B cell (primary cell): ENCODE data around the gene SEPTIN11. TPM values are rescaled to one million over a fixed set of nuclear protein-coding genes. Genes with fewer than 3 reads are reported as not detected.

Source experiments
- ATAC-seq: fragments of 200-7000 bp; cut with Tn5 transposase; one replicate; pipeline ENCODE4 v1.10.0; 2021; ENCODE audit warnings: low read depth, mild to moderate bottlenecking, moderate number of reproducible peaks, moderate library complexity
- CTCF ChIA-PET: fragments of 350-600 bp; sonication (Branson Sonifier 250); formaldehyde crosslinking; loops from one replicate; lab custom pipeline; 2021; ENCODE audit warnings: antibody characterized with exemption, inconsistent platforms; lab: Charles Lee
- POLR2A ChIA-PET: fragments of 350-600 bp; sonication (Branson Sonifier 250); formaldehyde crosslinking; loops from one replicate; lab custom pipeline; 2021; ENCODE audit warnings: antibody characterized with exemption; lab: Charles Lee
- DNase-seq: peaks from one replicate; pipeline ENCODE4 v3.0.0; 2013
- H2AFZ ChIP-seq: 2 replicates; pipeline ENCODE4 v1.6.1; 2012; ENCODE audit warnings: mild to moderate bottlenecking, low read depth, low read length; ENCODE audit not compliant: insufficient read depth, poor library complexity, severe bottlenecking
- H3K27ac ChIP-seq, 2 donors: 1 replicate in 1 of 2; 2 replicates in 1 of 2; pipeline ENCODE4 v1.5.1; 2012 to 2013; ENCODE audit warnings: low read length in 2 of 2, mild to moderate bottlenecking in 2 of 2, moderate library complexity in 1 of 2
- H3K27me3 ChIP-seq, 4 experiments: fragments of 200-600 bp in 1 of 4; sonication (generic) in 1 of 4; replicated peaks in 1 of 4; 1 replicate in 2 of 4; 2 replicates in 2 of 4; pipeline versions ENCODE4 v1.6.1 to v1.7.0; 2013 to 2016; ENCODE audit warnings: low read length in 3 of 4, mild to moderate bottlenecking in 2 of 4, mixed read lengths in 1 of 4, moderate library complexity in 1 of 4; ENCODE audit not compliant: insufficient read depth in 4 of 4, control insufficient read depth in 3 of 4; ENCODE audit errors: control extremely low read depth in 1 of 4
- H3K36me3 ChIP-seq, 2 experiments: replicated peaks in 1 of 2; 1 replicate in 1 of 2; 2 replicates in 1 of 2; pipeline versions ENCODE4 v1.6.1 to v1.7.1; 2013; ENCODE audit warnings: low read length in 1 of 2; ENCODE audit not compliant: insufficient read depth in 2 of 2, control insufficient read depth in 1 of 2; ENCODE audit errors: control extremely low read depth in 1 of 2, extremely low read depth in 1 of 2
- H3K4me1 ChIP-seq, 2 donors: fragments of 200-600 bp in 1 of 2; sonication (generic) in 1 of 2; 1 replicate in 1 of 2; 2 replicates in 1 of 2; pipeline versions ENCODE4 v1.5.1 to v1.6.1; 2013 to 2017; ENCODE audit warnings: low read length in 2 of 2; ENCODE audit not compliant: control insufficient read depth in 2 of 2, insufficient read depth in 2 of 2
- H3K4me2 ChIP-seq: replicated peaks from 2 replicates; pipeline ENCODE3; 2012; ENCODE audit warnings: mild to moderate bottlenecking, low read depth, low read length; ENCODE audit not compliant: poor library complexity, severe bottlenecking
- H3K4me3 ChIP-seq, 5 experiments: fragments of 200-600 bp in 1 of 5; sonication (generic) in 1 of 5; 1 replicate in 3 of 5; 2 replicates in 2 of 5; pipeline versions ENCODE4 v1.5.1 to v1.7.0; 2011 to 2016; ENCODE audit warnings: low read length in 4 of 5, mild to moderate bottlenecking in 4 of 5, low read depth in 2 of 5, control low read depth in 1 of 5, moderate library complexity in 1 of 5; ENCODE audit not compliant: insufficient read depth in 1 of 5; ENCODE audit errors: control extremely low read depth in 1 of 5, extremely low read depth in 1 of 5
- H3K79me2 ChIP-seq: fragments of 200-600 bp; sonication (generic); one replicate; pipeline ENCODE4 v1.6.0; 2016; ENCODE audit warnings: low read length; ENCODE audit not compliant: control insufficient read depth, insufficient read depth
- H3K9ac ChIP-seq: fragments of 200-600 bp; sonication (generic); 2 replicates; pipeline ENCODE4 v1.6.1; 2017; ENCODE audit warnings: mild to moderate bottlenecking, low read length, moderate library complexity
- H3K9me3 ChIP-seq, 3 donors: one replicate each; pipeline versions ENCODE4 v1.6.1 to v1.7.1; 2013; ENCODE audit warnings: low read length in 2 of 3; ENCODE audit not compliant: control insufficient read depth in 2 of 3, insufficient read depth in 1 of 3; ENCODE audit errors: control extremely low read depth in 1 of 3
- H4K20me1 ChIP-seq: 2 replicates; pipeline ENCODE4 v1.6.0; 2012; ENCODE audit warnings: mild to moderate bottlenecking, low read length; ENCODE audit not compliant: insufficient read depth, control insufficient read depth, poor library complexity, severe bottlenecking
- H3K27ac Mint-ChIP-seq: one replicate; pipeline ENCODE4 v1.8.0; 2021; ENCODE audit warnings: mixed read lengths
- H3K27me3 Mint-ChIP-seq: one replicate; pipeline ENCODE4 v1.8.0; 2021; ENCODE audit warnings: mixed read lengths
- H3K4me1 Mint-ChIP-seq: one replicate; pipeline ENCODE4 v1.8.0; 2021; ENCODE audit warnings: mixed read lengths
- H3K4me3 Mint-ChIP-seq: one replicate; pipeline ENCODE4 v1.8.0; 2021; ENCODE audit warnings: mixed read lengths
- H3K9me3 Mint-ChIP-seq: one replicate; pipeline ENCODE4 v1.8.0; 2022; ENCODE audit warnings: mixed read lengths; ENCODE audit not compliant: insufficient read depth
- CTCF ChIP-seq: fragments of 200-600 bp; IDR thresholded peaks from one replicate; pipeline ENCODE4 v1.8.0; 2022; ENCODE audit warnings: antibody characterized with exemption, mild to moderate bottlenecking
- EZH2 ChIP-seq: IDR thresholded peaks from 2 replicates; pipeline ENCODE4 v1.6.1; 2012; ENCODE audit warnings: borderline replicate concordance, low read depth, mild to moderate bottlenecking, moderate library complexity, low read length; ENCODE audit not compliant: insufficient read depth, poor library complexity, severe bottlenecking
- WGBS: methylation state at CpG from one replicate; pipeline ENCODE4 v1.1.5; 2013; ENCODE audit warnings: missing lambda C conversion rate; ENCODE audit not compliant: insufficient coverage; 5-methylcytosine and 5-hydroxymethylcytosine counted together
- intact Hi-C: fragments of 100-400 bp; cut with micrococcal nuclease; formaldehyde crosslinking; loops from one replicate; pipeline ENCODE4 v1.10.0; 2022
- polyA plus RNA-seq: library from polyadenylated mRNA; depleted of rRNA; stranded (reverse); fragments of >200 nt; gene quantifications from 2 replicates; pipeline ENCODE4 v1.2.3, GENCODE V29; 2012
- total RNA-seq, 2 donors: library from RNA; stranded (reverse); fragments of 120-200 nt in 1 of 2; gene quantifications; 1 replicate in 1 of 2; 2 replicates in 1 of 2; pipeline versions ENCODE4 v1.2.3 to v1.2.4, GENCODE V29; 2013 to 2022

The SEPTIN11 gene
- total and polyA plus RNA-seq, 2 donors (not counting 1 experiment from before 2014, with no cell fraction given): 3.5 to 22.7 TPM

- H3K9me3 ChIP-seq: no peaks in the 10 kb centered on the region
- H3K9ac ChIP-seq: no peak overlapping the region
- no peak overlapping the region for H3K4me3 ChIP-seq
- H4K20me1 ChIP-seq: no peaks in the 10 kb centered on the region
- H3K27ac ChIP-seq: no peak overlapping the region
- H3K9me3 Mint-ChIP-seq: no peaks in the 10 kb centered on the region
- TF ChIP-seq CTCF: no peak
- no peak for TF ChIP-seq EZH2
- H3K4me1 ChIP-seq: no peaks in the 10 kb centered on the region
- H3K4me3 Mint-ChIP-seq: no peak overlapping the region
- DNase-seq (no peak), ATAC-seq (no peak)
- H3K4me2 ChIP-seq: no peak overlapping the region
- no peaks in the 10 kb centered on the region for H3K36me3 ChIP-seq
- H3K27me3 ChIP-seq: peaks cover 0 to 3% (median 0%) of the 10 kb centered on the region in 4 experiments
- peaks cover 17% of the 10 kb centered on the region for H3K27me3 Mint-ChIP-seq
- intact Hi-C loops: no loop called here
- H2AFZ ChIP-seq: no peak overlapping the region
- POLR2A ChIA-PET: no interaction called here
- H3K4me1 Mint-ChIP-seq: no peaks in the 10 kb centered on the region
- no peak overlapping the region for H3K27ac Mint-ChIP-seq
- CTCF ChIA-PET: no interaction called here
- no peaks in the 10 kb centered on the region for H3K79me2 ChIP-seq
Measured at GRCh38 chr4:76931087-76931486, 18.5 kb upstream of the SEPTIN11 start.

GRCh38 chr4:76931576-76932276, 17.8 kb upstream of the SEPTIN11 start:
- no peak overlapping the region for H3K9ac ChIP-seq
- H3K27ac Mint-ChIP-seq: no peak overlapping the region
- DNase-seq (no peak), ATAC-seq (no peak)
- no peak overlapping the region for H2AFZ ChIP-seq
- CTCF ChIA-PET: no interaction called here
- H3K27ac ChIP-seq: no peak overlapping the region
- H4K20me1 ChIP-seq: no peaks in the 10 kb centered on the region
- no peaks in the 10 kb centered on the region for H3K36me3 ChIP-seq
- H3K9me3 ChIP-seq: peaks cover 0 to 2% (median 2%) of the 10 kb centered on the region in 3 donors
- H3K4me1 Mint-ChIP-seq: no peaks in the 10 kb centered on the region
- peaks cover 18% of the 10 kb centered on the region for H3K27me3 Mint-ChIP-seq
- POLR2A ChIA-PET: no interaction called here
- TF ChIP-seq CTCF (no peak), EZH2 (no peak)
- peaks cover 0 to 7% (median 0%) of the 10 kb centered on the region in 4 experiments for H3K27me3 ChIP-seq
- 60% methylated on average over 1 of the region's 7 CpGs for WGBS
- H3K4me2 ChIP-seq: no peak overlapping the region
- H3K79me2 ChIP-seq: no peaks in the 10 kb centered on the region
- no peak overlapping the region for H3K4me3 ChIP-seq
- no peak overlapping the region for H3K4me3 Mint-ChIP-seq
- intact Hi-C loops: no loop called here
- no peaks in the 10 kb centered on the region for H3K4me1 ChIP-seq
- H3K9me3 Mint-ChIP-seq: peaks cover 4% of the 10 kb centered on the region
